Panc1 (cell line): ENCODE measurements around the gene BBS9. TPM values are rescaled to one million over a fixed set of nuclear protein-coding genes. Genes with fewer than 3 reads are reported as not detected.
A peak's percentile ranks its signal among the peaks of the same experiment; 100 is the strongest.

Source experiments
- ATAC-seq: fragments of 200-7000 bp; cut with Tn5 transposase; 2 replicates; pipeline ENCODE4 v1.9.1; 2020; ENCODE audit warnings: mild to moderate bottlenecking, moderate library complexity
- BruUV-seq: library from RNA; stranded (reverse); fragments of 400-500 nt; replicated peaks from 2 replicates; lab custom pipeline; 2021; lab: Mats Ljungman, UMichigan
- CTCF ChIA-PET: fragments of 300-600 bp; sonication (Branson Sonifier 250); formaldehyde crosslinking; loops from one replicate; lab custom pipeline; 2022; ENCODE audit warnings: antibody characterized with exemption; lab: Charles Lee
- POLR2A ChIA-PET: fragments of 300-600 bp; sonication (Branson Sonifier 250); formaldehyde crosslinking; loops from one replicate; lab custom pipeline; 2022; ENCODE audit warnings: antibody characterized with exemption; lab: Charles Lee
- DNase-seq: peaks from one replicate; pipeline ENCODE4 v3.0.0-alpha.2; 2010; ENCODE audit warnings: low read depth, low spot score
- H3K27ac ChIP-seq: 2 replicates; pipeline ENCODE4 v1.5.1; 2011; ENCODE audit warnings: mild to moderate bottlenecking, low read length, inconsistent platforms
- H3K27me3 ChIP-seq: fragments of 200-500 bp; sonication (Bioruptor generic); 2 replicates; pipeline ENCODE4 v1.6.0; 2014; ENCODE audit warnings: low read length, inconsistent platforms; ENCODE audit not compliant: control insufficient read depth, insufficient read depth
- H3K36me3 ChIP-seq: fragments of 200-500 bp; sonication (Bioruptor generic); 2 replicates; pipeline ENCODE4 v1.5.1; 2014; ENCODE audit warnings: inconsistent platforms, mild to moderate bottlenecking, low read length, moderate library complexity; ENCODE audit not compliant: control insufficient read depth, insufficient read depth
- H3K4me1 ChIP-seq: 2 replicates; pipeline ENCODE4 v1.5.1; 2011; ENCODE audit warnings: inconsistent platforms, mild to moderate bottlenecking, low read length, moderate library complexity; ENCODE audit not compliant: control insufficient read depth, insufficient read depth
- H3K4me3 ChIP-seq, 2 experiments: 2 replicates each; pipeline ENCODE4 v1.5.1; 2011 to 2012; ENCODE audit warnings: low read depth in 2 of 2, low read length in 2 of 2, mild to moderate bottlenecking in 2 of 2, inconsistent platforms in 1 of 2, moderate library complexity in 1 of 2
- H3K9me3 ChIP-seq: fragments of 200-500 bp; sonication (Bioruptor generic); 2 replicates; pipeline ENCODE4 v1.5.1; 2014; ENCODE audit warnings: low read depth, mild to moderate bottlenecking, inconsistent platforms, low read length, moderate library complexity; ENCODE audit not compliant: control insufficient read depth, insufficient read depth
- POLR2AphosphoS5 ChIP-seq: IDR thresholded peaks from 2 replicates; pipeline ENCODE4 v1.6.1; 2012; ENCODE audit warnings: mild to moderate bottlenecking, low read depth, low read length, moderate library complexity
- SIN3A ChIP-seq: IDR thresholded peaks from 2 replicates; pipeline ENCODE4 v1.6.1; 2012; ENCODE audit warnings: low read depth, mild to moderate bottlenecking, low read length, moderate library complexity, borderline replicate concordance; ENCODE audit not compliant: insufficient read depth
- TCF7L2 ChIP-seq: IDR thresholded peaks from 2 replicates; pipeline ENCODE4 v1.6.1; 2011; ENCODE audit warnings: mild to moderate bottlenecking, low read depth, low read length, inconsistent platforms
- in situ Hi-C: cut with HindIII; loops from 2 replicates; pipeline ENCODE4 v1.10.0; 2016; ENCODE audit warnings: low sequenced_read_pairs, low pct_unique_long_range_greater_than_20kb
- intact Hi-C: fragments of 100-400 bp; cut with micrococcal nuclease; formaldehyde crosslinking; loops from one replicate; pipeline ENCODE4 v1.10.0; 2022; ENCODE audit not compliant: unreplicated experiment
- total RNA-seq: library from RNA; stranded (reverse); gene quantifications from one replicate; pipeline ENCODE4 v1.2.1, GENCODE V29; 2021; ENCODE audit not compliant: unreplicated experiment
- TF ChIP-seq, protein P1 (sequence below), 2 experiments: IDR thresholded peaks; 2 replicates each; pipeline ENCODE4 v1.6.1; 2011 to 2012; ENCODE audit warnings: low read depth in 2 of 2, control low read depth in 1 of 2, low read length in 1 of 2, mild to moderate bottlenecking in 1 of 2, moderate library complexity in 1 of 2; ENCODE audit not compliant: insufficient read depth in 1 of 2
- TF ChIP-seq, protein P2 (sequence below): fragments of 450-650 bp; IDR thresholded peaks from 2 replicates; pipeline ENCODE4 v1.5.1; 2017; ENCODE audit warnings: mild to moderate bottlenecking

The BBS9 gene
- total RNA-seq, 1 experiment from 2014 or later, result 6.9 TPM

DNA sequence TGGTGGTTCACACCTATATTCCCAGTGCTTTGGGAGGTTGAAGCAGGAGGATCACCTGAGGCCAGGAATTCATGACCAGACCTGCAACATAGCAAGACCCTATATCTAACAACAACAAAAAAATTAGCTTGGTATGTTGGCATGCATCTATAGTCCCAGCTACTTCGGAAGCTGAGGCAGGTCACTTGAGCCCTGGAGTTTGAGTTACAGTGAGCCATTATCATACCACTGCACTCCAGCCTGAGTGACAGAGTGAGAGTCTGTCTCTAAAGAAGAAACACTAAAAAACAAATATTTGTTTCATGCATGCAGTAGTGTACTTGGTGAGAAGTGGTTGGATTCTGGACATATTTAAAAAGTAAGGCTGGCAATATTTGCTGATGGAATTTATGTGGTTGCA, 198.1 kb downstream of the BBS9 start:
- no peaks in the 10 kb centered on the region for H3K9me3 ChIP-seq
- H3K4me3 ChIP-seq, result no peak overlapping the region
- ChIA-PET CTCF (no interaction called here), POLR2A (no interaction called here)
- H3K4me1 ChIP-seq, result no peaks in the 10 kb centered on the region
- BruUV-seq, result no TSS peak
- H3K27me3 ChIP-seq, result no peaks in the 10 kb centered on the region
- TF ChIP-seq, protein P1, sequence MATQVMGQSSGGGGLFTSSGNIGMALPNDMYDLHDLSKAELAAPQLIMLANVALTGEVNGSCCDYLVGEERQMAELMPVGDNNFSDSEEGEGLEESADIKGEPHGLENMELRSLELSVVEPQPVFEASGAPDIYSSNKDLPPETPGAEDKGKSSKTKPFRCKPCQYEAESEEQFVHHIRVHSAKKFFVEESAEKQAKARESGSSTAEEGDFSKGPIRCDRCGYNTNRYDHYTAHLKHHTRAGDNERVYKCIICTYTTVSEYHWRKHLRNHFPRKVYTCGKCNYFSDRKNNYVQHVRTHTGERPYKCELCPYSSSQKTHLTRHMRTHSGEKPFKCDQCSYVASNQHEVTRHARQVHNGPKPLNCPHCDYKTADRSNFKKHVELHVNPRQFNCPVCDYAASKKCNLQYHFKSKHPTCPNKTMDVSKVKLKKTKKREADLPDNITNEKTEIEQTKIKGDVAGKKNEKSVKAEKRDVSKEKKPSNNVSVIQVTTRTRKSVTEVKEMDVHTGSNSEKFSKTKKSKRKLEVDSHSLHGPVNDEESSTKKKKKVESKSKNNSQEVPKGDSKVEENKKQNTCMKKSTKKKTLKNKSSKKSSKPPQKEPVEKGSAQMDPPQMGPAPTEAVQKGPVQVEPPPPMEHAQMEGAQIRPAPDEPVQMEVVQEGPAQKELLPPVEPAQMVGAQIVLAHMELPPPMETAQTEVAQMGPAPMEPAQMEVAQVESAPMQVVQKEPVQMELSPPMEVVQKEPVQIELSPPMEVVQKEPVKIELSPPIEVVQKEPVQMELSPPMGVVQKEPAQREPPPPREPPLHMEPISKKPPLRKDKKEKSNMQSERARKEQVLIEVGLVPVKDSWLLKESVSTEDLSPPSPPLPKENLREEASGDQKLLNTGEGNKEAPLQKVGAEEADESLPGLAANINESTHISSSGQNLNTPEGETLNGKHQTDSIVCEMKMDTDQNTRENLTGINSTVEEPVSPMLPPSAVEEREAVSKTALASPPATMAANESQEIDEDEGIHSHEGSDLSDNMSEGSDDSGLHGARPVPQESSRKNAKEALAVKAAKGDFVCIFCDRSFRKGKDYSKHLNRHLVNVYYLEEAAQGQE (IDR thresholded peaks at IDR 0.05; ENCODE audit: insufficient read depth in 1 of 2, low read depth in 2 of 2, low read length in 1 of 2), result no peak
- TF ChIP-seq POLR2AphosphoS5, result no peak
- no peak for TF ChIP-seq TCF7L2
- TF ChIP-seq SIN3A, result no peak
- TF ChIP-seq, protein P2, sequence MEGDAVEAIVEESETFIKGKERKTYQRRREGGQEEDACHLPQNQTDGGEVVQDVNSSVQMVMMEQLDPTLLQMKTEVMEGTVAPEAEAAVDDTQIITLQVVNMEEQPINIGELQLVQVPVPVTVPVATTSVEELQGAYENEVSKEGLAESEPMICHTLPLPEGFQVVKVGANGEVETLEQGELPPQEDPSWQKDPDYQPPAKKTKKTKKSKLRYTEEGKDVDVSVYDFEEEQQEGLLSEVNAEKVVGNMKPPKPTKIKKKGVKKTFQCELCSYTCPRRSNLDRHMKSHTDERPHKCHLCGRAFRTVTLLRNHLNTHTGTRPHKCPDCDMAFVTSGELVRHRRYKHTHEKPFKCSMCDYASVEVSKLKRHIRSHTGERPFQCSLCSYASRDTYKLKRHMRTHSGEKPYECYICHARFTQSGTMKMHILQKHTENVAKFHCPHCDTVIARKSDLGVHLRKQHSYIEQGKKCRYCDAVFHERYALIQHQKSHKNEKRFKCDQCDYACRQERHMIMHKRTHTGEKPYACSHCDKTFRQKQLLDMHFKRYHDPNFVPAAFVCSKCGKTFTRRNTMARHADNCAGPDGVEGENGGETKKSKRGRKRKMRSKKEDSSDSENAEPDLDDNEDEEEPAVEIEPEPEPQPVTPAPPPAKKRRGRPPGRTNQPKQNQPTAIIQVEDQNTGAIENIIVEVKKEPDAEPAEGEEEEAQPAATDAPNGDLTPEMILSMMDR, result no peak
- no peak for ATAC-seq
- DNase-seq, result no peak
- H3K36me3 ChIP-seq, result no peaks in the 10 kb centered on the region
- intact Hi-C loops (no loop called here), in situ Hi-C loops (no loop called here)
- no peak overlapping the region for H3K27ac ChIP-seq

DNA sequence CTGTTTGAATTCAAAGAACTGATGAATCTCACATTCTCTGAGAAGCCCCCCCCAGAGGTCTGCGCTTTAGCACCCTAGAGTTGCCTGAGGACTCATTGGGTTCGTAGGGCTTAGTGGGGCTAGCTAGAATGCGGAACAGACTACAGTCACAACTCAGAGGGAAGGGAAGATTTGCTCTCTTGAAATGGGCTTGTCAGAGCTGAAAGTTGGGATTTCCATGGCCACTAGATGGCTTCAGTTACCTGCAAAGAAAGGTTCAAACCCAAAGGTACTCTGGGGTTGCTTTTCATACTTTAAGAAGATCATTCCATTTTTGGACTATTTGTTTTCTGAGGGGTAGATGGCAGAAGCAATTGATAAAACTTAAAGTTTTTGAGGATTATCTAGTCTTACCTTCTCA, 205.0 kb downstream of the BBS9 start:
- intact Hi-C loops (no loop called here), in situ Hi-C loops (no loop called here)
- H3K4me1 ChIP-seq, result no peaks in the 10 kb centered on the region
- no peak overlapping the region for H3K4me3 ChIP-seq
- H3K27me3 ChIP-seq, result no peaks in the 10 kb centered on the region
- no peak for DNase-seq
- BruUV-seq, result no TSS peak
- no peaks in the 10 kb centered on the region for H3K36me3 ChIP-seq
- ATAC-seq, result peak; percentile 66
- ChIA-PET CTCF (no interaction called here), POLR2A (no interaction called here)
- H3K27ac ChIP-seq, result no peak overlapping the region
- TF ChIP-seq, protein P2, result peak; percentile 75
- TF ChIP-seq SIN3A, result no peak
- H3K9me3 ChIP-seq, result no peaks in the 10 kb centered on the region

DNA sequence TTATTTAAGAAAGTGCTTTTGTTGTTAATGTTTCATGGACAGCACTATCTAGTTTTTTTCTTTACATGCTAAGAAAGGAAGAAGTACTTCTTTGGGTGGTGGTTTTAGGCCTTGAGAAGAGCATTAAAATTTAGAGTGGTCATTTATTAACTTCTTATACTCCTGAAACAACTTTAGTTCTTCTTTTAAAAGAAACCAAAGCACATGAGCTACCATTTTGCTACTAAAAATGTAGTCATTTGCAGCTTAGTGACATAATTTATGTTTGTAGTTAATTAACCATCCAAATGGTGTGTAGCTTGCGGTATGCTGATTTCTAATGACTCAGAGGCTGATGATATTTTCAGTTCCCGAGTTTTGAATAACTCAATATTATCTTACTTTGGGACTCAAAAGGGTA, 207.5 kb downstream of the BBS9 start:
- no peaks in the 10 kb centered on the region for H3K9me3 ChIP-seq
- ChIA-PET POLR2A (no interaction called here), CTCF (no interaction called here)
- intact Hi-C loops (no loop called here), in situ Hi-C loops (no loop called here)
- BruUV-seq, result no TSS peak
- no peaks in the 10 kb centered on the region for H3K36me3 ChIP-seq
- H3K27ac ChIP-seq, result no peak overlapping the region
- DNase-seq, result no peak
- H3K4me3 ChIP-seq, result no peak overlapping the region
- H3K4me1 ChIP-seq, result no peaks in the 10 kb centered on the region
- no peak for ATAC-seq
- no peaks in the 10 kb centered on the region; the same call in 1 of the 2 replicates for H3K27me3 ChIP-seq
- TF ChIP-seq SIN3A, result no peak
- TF ChIP-seq, protein P1 (IDR thresholded peaks at IDR 0.05; ENCODE audit: insufficient read depth in 1 of 2, low read depth in 2 of 2, low read length in 1 of 2), result no peak
- no peak for TF ChIP-seq TCF7L2
- TF ChIP-seq, protein P2, result no peak
